GM21723 (cell line): ENCODE measurements around the gene DIP2B.
"Not testable (repeated sequence)": the region's sequence is repeated elsewhere in the genome, so short reads cannot be mapped to it uniquely, and the experiment has no call there.

Source experiments
- ATAC-seq: cut with Tn5 transposase; IDR thresholded peaks from one replicate; pipeline ENCODE4 v1.9.1; 2021; ENCODE audit warnings: mild to moderate bottlenecking, moderate library complexity; ENCODE audit not compliant: unreplicated experiment

The DIP2B gene

DNA sequence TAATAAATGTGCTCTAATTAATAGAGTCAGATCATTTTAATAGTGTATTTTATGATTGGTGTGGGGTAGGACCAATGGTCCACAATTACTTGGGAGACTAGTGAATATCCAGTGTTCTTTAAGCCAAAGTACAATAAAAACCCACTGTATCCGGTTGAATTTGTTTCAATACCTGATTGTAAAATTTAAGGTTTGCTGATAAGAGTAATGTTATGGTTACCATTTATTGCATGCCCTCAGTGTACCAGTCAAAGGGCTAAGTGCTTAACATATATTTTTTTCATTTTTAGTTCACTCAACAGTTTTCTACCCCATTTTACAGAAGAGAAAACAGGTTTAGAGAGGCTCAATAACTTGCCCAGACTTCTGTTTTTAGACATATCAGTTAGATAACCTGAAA, 161.2 kb downstream of the DIP2B start:
- ATAC-seq, result no peak

DNA sequence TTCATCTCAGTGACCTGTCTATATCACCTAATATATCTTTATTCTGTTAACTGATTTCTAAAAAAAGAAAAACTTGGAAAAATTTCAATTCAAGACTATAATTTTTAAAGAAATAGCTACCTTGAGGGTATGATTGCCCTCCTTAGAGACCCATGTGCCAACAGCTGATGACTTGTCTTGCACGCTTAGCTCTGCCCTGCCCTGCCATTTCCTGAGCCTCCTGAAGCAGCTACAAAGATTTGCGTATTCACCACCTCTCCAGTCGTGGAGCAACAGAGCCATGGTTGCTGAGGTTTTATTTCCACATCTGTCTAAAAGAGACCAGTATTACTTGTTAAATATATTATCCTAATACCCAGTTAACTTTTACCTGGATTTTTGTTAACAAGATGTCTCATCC, 167.4 kb downstream of the DIP2B start:
- no peak for ATAC-seq

DNA sequence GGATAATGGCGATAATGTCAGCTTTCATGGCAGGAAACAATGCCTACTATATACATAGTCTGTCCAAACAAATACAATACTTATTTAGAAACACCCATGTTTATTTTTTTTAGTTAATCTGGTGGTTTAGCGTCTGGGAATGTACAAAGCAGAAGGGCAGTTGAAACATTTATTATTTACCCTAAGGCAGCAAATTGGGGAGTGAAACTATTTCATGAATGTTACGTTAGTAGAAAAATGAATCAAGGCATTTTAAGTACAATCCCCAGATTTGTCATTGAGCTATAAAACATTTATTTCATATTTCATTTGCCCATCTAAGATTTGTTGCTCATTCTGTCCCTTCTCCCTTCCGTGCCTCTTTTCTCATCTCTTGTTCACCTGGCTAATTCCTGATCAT, 172.0 kb downstream of the DIP2B start:
- ATAC-seq, result no peak

DNA sequence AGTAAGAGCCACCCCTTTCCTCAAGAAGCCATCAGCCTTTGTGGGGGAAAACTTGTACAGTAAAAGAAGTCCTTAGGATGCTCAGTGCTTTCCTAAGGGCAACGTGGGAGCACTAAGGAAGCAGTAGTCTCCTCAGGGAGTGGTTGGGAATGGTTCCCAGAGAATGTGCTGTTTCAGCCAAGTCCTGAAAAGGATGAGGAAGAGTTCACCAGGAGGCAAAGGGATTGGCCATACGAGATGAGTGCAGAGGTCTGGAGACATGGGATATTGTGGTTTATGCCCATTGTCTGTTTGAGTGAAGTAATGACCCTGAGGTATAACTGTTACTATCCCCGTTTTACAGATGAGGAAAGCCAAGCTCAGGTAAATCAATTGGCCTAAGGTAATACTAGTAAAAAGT, 173.1 kb downstream of the DIP2B start:
- no peak for ATAC-seq

GRCh38 chr12:50678650-50679365, 174.0 kb downstream of the DIP2B start:
- ATAC-seq, result no peak

DNA sequence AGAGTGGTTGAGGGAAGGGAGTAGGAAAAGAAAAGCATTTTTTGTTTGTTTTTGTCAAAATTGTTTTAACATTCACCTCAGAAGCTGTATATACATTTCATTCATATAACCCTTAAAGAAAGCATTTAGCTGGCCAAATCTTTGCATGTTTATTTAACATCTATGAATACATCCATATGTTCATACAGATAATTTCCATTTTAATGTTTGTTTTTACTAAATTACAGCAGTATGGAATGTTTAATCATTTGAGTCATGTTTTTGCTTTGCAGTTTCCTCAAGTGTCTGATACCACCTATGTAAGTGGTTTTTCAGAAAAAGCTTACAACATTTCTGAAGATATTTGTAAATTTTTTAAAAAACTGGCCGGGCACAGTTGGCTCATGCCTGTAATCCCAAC, 174.8 kb downstream of the DIP2B start:
- ATAC-seq, result no peak

DNA sequence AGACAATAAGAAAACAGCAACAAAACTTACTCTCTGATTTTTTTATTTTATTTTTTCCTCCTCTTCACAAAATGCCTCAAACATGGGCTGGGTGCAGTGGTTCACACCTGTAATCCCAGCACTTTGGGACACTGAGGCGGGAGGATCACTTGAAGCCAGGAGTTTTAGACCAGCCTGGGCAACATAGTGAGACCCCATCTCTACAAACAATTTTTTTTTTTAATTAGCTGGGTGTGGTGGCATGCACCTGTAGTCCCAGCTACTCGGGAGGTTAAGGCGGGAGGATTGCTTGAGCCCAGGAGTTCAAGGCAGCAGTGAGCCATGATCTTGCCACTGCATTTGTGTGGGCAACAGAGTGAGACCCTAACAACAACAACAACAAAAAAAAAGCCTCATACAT, 176.3 kb downstream of the DIP2B start:
- not testable (repeated sequence) for ATAC-seq

DNA sequence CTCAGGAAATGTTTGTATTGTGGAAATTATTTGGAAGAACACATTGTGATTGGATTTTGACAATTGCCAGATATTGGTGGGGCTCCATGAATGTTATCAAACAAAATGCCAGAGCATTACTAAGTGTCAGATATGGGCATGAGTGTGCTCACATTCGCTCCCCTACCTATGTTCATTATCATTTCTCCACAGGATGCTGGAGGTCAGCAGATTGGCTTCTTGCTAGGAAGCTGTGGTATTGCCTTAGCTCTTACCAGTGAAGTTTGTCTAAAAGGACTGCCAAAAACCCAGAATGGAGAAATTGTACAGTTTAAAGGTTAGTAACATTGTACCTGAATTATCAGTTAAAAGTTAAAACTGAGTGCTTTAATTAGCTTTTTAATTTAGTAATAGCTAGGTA, 180.9 kb downstream of the DIP2B start:
- no peak for ATAC-seq

- ATAC-seq, result no peak
Measured at GRCh38 chr12:50686406-50686805, 181.6 kb downstream of the DIP2B start.

GRCh38 chr12:50686976-50687375, 182.2 kb downstream of the DIP2B start:
- no peak for ATAC-seq

- no peak for ATAC-seq
Measured at GRCh38 chr12:50689437-50689836, 184.7 kb downstream of the DIP2B start.

DNA sequence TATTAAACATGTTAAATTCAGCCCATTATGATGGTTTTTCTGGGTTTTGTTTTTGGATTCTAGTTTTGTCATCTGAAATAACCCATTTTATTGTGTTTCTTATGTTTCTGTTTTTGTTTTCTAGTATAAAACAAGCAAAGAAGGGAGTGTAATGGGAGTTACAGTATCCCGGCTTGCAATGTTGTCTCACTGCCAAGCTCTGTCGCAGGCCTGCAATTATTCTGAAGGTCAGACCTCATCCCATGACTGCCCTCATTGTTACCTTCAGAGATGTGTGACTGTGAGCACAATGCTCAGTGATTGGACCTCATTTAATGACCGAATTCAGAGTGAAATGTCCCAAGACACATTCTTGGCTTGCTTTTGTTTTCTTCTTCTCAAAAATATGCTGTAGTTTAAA, 186.1 kb downstream of the DIP2B start:
- ATAC-seq, result no peak

DNA sequence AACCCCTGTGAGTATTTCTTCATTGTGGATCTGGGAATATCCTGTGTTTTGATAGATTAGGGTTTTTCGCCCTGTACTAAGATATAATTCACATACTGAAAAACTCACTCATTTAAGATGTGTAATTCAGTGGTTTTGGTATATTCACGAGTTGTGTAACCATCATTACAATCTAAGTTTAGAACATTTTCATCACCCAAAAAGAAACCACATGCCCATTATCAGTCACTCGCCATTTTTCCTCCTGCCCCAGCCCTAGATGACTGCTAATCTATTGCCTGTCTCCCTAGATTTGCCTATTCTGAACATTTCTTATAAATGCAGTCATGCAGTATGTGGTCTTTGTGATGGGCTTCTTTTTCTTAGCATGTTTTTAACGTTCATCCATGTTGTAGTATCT, 191.2 kb downstream of the DIP2B start:
- no peak for ATAC-seq

DNA sequence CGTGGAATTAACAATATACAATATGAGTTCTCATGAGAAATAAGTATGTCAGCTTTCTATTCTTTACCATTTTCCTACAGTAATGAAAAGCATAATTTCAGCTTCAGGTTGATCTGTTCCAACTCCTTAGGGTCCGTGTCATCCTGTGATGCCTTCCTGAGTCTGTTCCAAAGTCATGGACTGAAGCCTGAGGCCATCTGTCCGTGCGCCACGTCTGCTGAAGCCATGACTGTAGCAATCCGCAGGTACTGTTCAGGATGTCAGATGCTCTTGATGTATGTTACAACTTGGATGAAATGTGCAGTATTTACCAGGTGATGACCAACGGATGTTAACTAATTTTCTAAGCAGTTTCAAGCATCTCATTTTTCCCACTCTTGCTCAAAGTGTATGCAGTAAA, 192.1 kb downstream of the DIP2B start:
- no peak for ATAC-seq

- ATAC-seq, result no peak
Measured at GRCh38 chr12:50699154-50699553, 194.4 kb downstream of the DIP2B start.

DNA sequence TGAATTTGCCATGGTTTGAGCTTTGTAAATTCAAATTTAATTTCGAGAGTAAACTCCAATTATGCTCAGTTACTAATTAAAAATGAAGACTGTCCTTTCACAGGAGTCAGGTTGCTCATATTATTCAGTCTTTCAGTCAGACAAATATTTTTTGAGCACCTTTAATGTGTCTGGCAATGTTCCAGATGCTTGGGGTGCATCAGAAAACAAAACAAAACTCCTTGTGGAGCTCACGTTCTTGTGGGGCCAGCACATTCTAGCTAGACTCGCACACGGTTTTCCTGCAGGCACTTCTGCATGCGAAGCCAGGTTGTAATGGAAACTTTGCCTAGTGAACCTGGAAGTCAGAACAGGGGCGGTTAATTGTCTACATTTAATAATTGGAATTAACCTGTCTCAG, 195.2 kb downstream of the DIP2B start:
- ATAC-seq, result no peak

DNA sequence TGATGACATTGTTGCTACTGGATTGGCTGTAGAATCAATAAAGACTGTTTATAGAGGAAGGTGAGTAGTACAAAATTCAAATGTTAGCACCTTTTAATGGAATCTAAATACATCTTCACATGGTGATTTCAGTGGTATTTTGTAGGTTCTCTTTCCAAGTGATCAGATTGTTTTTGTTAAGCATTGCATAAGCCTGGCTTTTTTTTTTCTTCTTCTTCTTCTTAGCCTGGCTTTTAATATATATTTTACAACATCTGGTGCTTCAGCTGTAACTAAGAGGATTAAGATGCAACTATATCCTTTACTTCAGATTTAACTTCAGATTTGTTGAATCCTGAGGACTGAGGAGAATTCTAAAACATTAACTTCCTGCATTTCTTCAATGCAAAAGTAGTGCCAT, 201.8 kb downstream of the DIP2B start:
- no peak for ATAC-seq

- ATAC-seq, result no peak
Measured at GRCh38 chr12:50707396-50707795, 202.6 kb downstream of the DIP2B start.

- no peak for ATAC-seq
Measured at GRCh38 chr12:50708631-50709030, 203.8 kb downstream of the DIP2B start.

DNA sequence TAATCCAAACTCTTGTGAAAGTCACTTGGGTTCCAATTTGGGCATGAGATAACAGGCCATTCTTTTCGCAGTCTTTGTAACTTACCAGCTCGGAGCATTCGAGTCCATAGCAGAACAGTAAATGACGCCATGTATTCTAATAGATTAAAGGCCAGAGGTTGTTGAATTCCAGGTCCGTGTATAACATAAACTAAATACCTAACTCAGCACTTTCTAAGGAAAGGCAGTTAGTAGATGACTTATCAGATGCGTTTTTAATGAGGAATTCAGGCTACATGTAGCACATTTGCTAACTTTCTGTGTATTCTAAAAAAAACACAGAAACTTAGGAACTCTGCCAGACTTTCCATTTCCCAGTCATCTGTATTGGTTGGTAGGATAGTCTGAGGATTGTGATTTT, 206.3 kb downstream of the DIP2B start:
- ATAC-seq, result no peak

GRCh38 chr12:50715174-50715573, 210.4 kb downstream of the DIP2B start:
- no peak for ATAC-seq

GRCh38 chr12:50718760-50719159, 214.0 kb downstream of the DIP2B start:
- ATAC-seq, result no peak

- no peak for ATAC-seq
Measured at GRCh38 chr12:50720085-50720484, 215.3 kb downstream of the DIP2B start.
